Thyroid gland (tissue), 4 donors: ENCODE results near the gene NTN5. TPM values are rescaled to one million over a fixed set of nuclear protein-coding genes. Genes with fewer than 3 reads are reported as not detected.
"Not testable (repeated sequence)": the region's sequence is repeated elsewhere in the genome, so short reads cannot be mapped to it uniquely, and the experiment has no call there.

ENCODE experiments used
- DNase-seq, 2 donors: peaks; one replicate each; pipeline ENCODE4 v3.0.0-alpha.2; 2019
- H3K27ac ChIP-seq, 3 donors: fragments of 200-600 bp; sonication (generic); 1 replicate in 2 of 3; 2 replicates in 1 of 3; pipeline ENCODE4 v1.5.1; 2016 to 2019; ENCODE audit warnings: mild to moderate bottlenecking in 1 of 3, moderate library complexity in 1 of 3
- H3K27me3 ChIP-seq: fragments of 200-600 bp; sonication (generic); one replicate; pipeline ENCODE4 v1.5.1; 2019
- H3K36me3 ChIP-seq, 2 donors: fragments of 200-600 bp; sonication (generic); one replicate each; pipeline ENCODE4 v1.5.1; 2016 to 2019
- H3K4me1 ChIP-seq, 2 donors: fragments of 200-600 bp; sonication (generic); one replicate each; pipeline ENCODE4 v1.5.1; 2017 to 2019
- H3K4me3 ChIP-seq, 3 donors: fragments of 200-600 bp; sonication (generic); replicated peaks in 1 of 3; 1 replicate in 2 of 3; 2 replicates in 1 of 3; pipeline ENCODE4 v1.5.1; 2016; ENCODE audit warnings: mild to moderate bottlenecking in 1 of 3
- H3K9me3 ChIP-seq: fragments of 200-600 bp; sonication (generic); one replicate; pipeline ENCODE4 v1.5.1; 2017
- CTCF ChIP-seq, 6 experiments: fragments of 200-600 bp in 3 of 6; fragments of 450-650 bp in 3 of 6; sonication (generic) in 3 of 6; IDR thresholded peaks; one replicate each; pipeline ENCODE4 v1.5.1; 2016 to 2019; ENCODE audit warnings: antibody characterized with exemption in 6 of 6, mild to moderate bottlenecking in 2 of 6, inconsistent platforms in 1 of 6, moderate library complexity in 1 of 6
- POLR2A ChIP-seq, 2 donors: fragments of 450-650 bp; IDR thresholded peaks; one replicate each; pipeline ENCODE4 v1.6.1; 2017; ENCODE audit warnings: antibody characterized with exemption in 2 of 2, mild to moderate bottlenecking in 2 of 2, moderate library complexity in 1 of 2
- WGBS, 2 donors: methylation state at CpG; one replicate each; pipeline ENCODE4 v1.1.5; 2017; 5-methylcytosine and 5-hydroxymethylcytosine counted together
- intact Hi-C: fragments of 100-400 bp; cut with DNase I; formaldehyde crosslinking; loops from one replicate; pipeline ENCODE4 v1.15.1; 2023
- total RNA-seq, 4 donors: library from RNA; depleted of rRNA; stranded (reverse); fragments of >200 nt; gene quantifications; one replicate each; pipeline ENCODE4 v1.2.3, GENCODE V29; 2016

NTN5 gene
- total RNA-seq, 4 donors from 2014 or later, result 0.45 to 1.2 (median 0.78) TPM; not detected in 1

GRCh38 chr19:48696353-48697010 is 23.7 kb upstream of the NTN5 start:
- Histone ChIP-seq H3K36me3 (no peaks in the 10 kb centered on the region), H3K4me1 (peaks cover 10 to 12% of the 10 kb centered on the region in 2 donors), H3K27ac (no peak overlapping the region), H3K4me3 (no peak overlapping the region), H3K9me3 (no peaks in the 10 kb centered on the region), H3K27me3 (no peaks in the 10 kb centered on the region)
- intact Hi-C loops, result no loop called here
- WGBS, 2 donors, result 8 to 11% methylated on average over 24 to 33 of the region's 34 CpGs
- DNase-seq, result no peak
- no peak for TF ChIP-seq POLR2A (IDR thresholded peaks at IDR 0.05)
- no peak for TF ChIP-seq CTCF (IDR thresholded peaks at IDR 0.05)

GRCh38 chr19:48695743-48696352 is 23.0 kb upstream of the NTN5 start, which contains the start of gene FUT2:
TSS of gene FUT2 (plus strand) at chr19:48695971. CDS start at chr19:48702957, 6,986 bp downstream.
- no peaks in the 10 kb centered on the region for H3K36me3 ChIP-seq
- TF ChIP-seq CTCF (IDR thresholded peaks at IDR 0.05), result no peak
- TF ChIP-seq POLR2A (IDR thresholded peaks at IDR 0.05), result no peak
- no peaks in the 10 kb centered on the region for H3K9me3 ChIP-seq
- H3K27ac ChIP-seq, result no peak within 1 kb of the TSS
- DNase-seq, result no peak
- no peak within 1 kb of the TSS for H3K4me3 ChIP-seq
- intact Hi-C loops, result no loop called here
- WGBS, 2 donors, result 33 to 36% methylated on average over 9 to 11 of the region's 16 CpGs
- peaks cover 10 to 12% of the 10 kb centered on the region in 2 donors for H3K4me1 ChIP-seq
- no peaks in the 10 kb centered on the region for H3K27me3 ChIP-seq

- H3K27me3 ChIP-seq, H3K27ac ChIP-seq, H3K36me3 ChIP-seq, intact Hi-C loops, DNase-seq, H3K4me3 ChIP-seq, H3K9me3 ChIP-seq: not testable (repeated sequence)
- WGBS, 2 donors, result 89 to 90% methylated on average over 9 of the region's 9 CpGs
- peaks cover 10 to 12% of the 10 kb centered on the region in 2 donors for H3K4me1 ChIP-seq
Measured at GRCh38 chr19:48693629-48694028, 20.8 kb upstream of the NTN5 start.

- TF ChIP-seq POLR2A (IDR thresholded peaks at IDR 0.05), result no peak
- TF ChIP-seq CTCF (IDR thresholded peaks at IDR 0.05), result no peak
- 80 to 84% methylated on average over 7 of the region's 7 CpGs for whole genome bisulfite sequencing, 2 donors
Measured at GRCh38 chr19:48689449-48689848, 16.6 kb upstream of the NTN5 start.

GRCh38 chr19:48687776-48688175 is 15.0 kb upstream of the NTN5 start:
- TF ChIP-seq CTCF (IDR thresholded peaks at IDR 0.05), result no peak
- TF ChIP-seq POLR2A (IDR thresholded peaks at IDR 0.05), result no peak
- intact Hi-C loops, result no loop called here
- H3K27ac ChIP-seq, result no peak overlapping the region
- H3K4me3 ChIP-seq, result no peak overlapping the region
- H3K9me3 ChIP-seq, result no peaks in the 10 kb centered on the region
- H3K27me3 ChIP-seq, result no peaks in the 10 kb centered on the region
- WGBS, 2 donors, result 91% methylated on average over 3 of the region's 3 CpGs
- no peaks in the 10 kb centered on the region for H3K36me3 ChIP-seq
- H3K4me1 ChIP-seq, result peaks cover 0 to 4% of the 10 kb centered on the region in 2 donors
- no peak for DNase-seq

More at GRCh38 chr19:48689449-48689848, 16.6 kb upstream of the NTN5 start:
- Histone ChIP-seq H3K9me3 (no peaks in the 10 kb centered on the region), H3K4me3 (no peak overlapping the region), H3K27ac (no peak overlapping the region), H3K27me3 (no peaks in the 10 kb centered on the region), H3K4me1 (peaks cover 0 to 4% of the 10 kb centered on the region in 2 donors), H3K36me3 (no peaks in the 10 kb centered on the region)
- intact Hi-C loops, result no loop called here
- no peak for DNase-seq

GRCh38 chr19:48686637-48687036 is 13.8 kb upstream of the NTN5 start:
- H3K4me1 ChIP-seq, H3K27me3 ChIP-seq, H3K4me3 ChIP-seq, H3K9me3 ChIP-seq, H3K36me3 ChIP-seq, intact Hi-C loops, H3K27ac ChIP-seq: not testable (repeated sequence)
- 65 to 67% methylated on average over 6 to 7 of the region's 7 CpGs for WGBS, 2 donors
- peak in 1 of 2 donors; percentile 20 for DNase-seq
